GM18508 (cell line): ENCODE data around the gene ABCA3.
A peak's percentile ranks its signal among the peaks of the same experiment; 100 is the strongest.
"Not testable (repeated sequence)": the region's sequence is repeated elsewhere in the genome, so short reads cannot be mapped to it uniquely, and the experiment has no call there.

Experiments used
- ATAC-seq: cut with Tn5 transposase; IDR thresholded peaks from one replicate; pipeline ENCODE4 v1.9.1; 2021; ENCODE audit warnings: moderate number of reproducible peaks; ENCODE audit not compliant: insufficient read depth, unreplicated experiment

Gene ABCA3

DNA sequence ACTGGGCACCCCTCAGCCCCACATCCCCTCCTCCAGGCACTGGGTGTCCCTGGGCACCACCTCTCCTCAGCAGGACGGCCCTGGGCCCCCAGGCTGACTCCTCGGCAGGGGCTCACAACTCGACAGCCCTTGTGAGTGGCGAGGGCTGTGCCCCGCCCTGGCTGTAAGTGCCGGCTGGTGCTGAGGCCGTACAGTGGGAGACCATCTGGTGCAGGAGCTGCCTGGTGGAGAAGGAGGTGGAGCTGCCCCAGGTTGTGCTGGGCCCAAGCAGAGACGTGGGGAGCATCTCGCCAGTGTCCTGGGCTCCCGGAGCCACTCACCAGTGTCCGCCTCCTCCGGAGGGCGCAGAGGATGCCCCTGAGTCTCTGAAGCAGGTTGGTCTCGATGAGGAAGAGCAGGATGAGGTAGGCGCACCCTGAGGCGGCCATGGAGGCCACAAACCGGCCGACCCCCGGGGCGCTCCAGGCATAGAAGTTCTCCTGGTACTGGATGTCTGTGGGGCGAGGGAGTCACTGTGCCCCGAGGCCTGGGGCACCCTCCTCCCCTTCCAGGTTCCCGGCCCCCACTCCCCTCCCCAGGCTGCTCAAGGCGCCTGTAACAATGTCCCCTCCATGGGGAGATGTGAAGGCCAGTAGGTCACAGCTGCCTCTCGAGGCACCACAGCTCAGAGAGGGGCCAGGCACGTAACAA lies 57.5 kb downstream of the ABCA3 start:
- ATAC-seq, result no peak

DNA sequence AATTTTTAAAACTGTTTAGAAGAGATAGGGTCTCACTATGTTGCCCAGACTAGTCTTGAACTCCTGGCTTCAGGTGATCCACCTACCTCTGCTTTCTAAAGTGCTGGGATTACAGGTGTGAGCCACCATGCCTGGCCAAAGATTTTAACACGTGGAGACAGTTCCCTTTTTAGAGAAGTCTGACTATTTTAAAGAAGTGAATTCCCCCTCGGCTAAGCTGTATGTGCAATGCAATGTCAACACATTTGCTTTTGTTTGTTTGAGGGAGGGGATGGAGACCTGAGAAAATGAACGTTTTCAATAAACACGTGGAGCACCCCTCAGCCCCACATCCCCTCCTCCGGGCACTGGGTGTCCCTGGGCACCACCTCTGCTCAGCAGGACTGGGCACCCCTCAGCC lies 58.3 kb downstream of the ABCA3 start:
- no peak for ATAC-seq

GRCh38 chr16:2280981-2281542 lies 59.5 kb downstream of the ABCA3 start:
- no peak for ATAC-seq

DNA sequence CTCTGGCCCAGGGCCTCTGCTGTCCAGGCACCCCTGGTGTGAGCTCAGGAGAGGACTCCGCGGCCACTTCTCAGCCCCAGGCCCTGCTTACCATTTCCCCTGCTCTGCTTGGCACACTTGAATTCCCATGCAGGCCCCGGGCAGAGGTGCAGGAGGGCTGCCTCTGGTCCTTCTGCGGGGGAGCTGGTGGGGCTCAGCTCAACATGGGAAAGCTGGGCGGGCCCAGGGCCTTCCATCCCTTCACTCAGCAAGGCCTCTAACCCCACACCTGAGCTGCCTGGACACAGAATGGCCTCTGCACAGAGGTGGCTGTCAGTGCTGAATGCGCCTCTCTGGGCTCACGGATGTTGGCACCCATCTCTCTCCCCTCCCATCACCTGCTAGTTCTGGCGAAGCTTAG lies 60.1 kb downstream of the ABCA3 start:
- ATAC-seq, result no peak

DNA sequence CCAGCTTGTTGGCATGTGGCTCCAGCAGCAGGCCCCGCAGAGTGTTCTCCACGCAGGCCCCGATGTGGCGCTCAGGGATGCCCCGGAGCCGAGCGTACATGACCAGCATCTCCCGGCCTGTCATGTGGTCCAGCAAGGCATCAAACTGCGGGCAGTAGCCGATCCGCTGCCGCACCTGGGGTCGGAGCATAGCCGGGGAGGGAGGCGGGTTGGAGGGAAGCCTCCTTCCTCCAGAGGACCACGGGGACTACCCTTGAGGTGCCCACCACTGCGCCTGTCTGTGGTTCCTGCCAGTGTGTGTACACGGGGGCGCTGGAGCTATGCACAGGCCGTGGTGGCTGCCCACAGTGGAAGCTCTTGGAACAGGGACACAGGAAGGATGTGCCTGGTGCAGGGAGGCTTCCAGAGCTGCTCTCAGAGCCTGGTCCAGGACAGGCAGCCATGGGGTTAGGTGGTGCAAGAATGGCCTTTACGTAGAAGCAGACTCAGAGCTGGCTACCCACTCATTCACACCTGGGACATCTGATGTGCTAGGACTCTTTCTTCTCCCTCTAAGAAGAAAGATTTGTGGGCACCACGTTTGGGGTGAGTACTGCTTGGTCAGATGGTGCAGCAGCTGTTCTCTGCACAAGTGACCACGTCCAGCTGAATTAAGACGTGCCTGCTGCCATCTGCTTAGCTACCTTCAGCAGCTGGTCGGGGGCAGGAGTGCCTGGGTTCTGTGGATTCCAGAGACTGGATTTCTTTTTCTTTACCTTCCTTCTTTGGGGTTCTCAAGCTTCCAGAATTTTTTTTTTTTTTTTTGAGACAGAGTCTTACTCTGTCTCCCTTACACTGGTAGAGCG lies 61.4 kb downstream of the ABCA3 start:
- ATAC-seq, result no peak

- ATAC-seq, result no peak
These were observed 62.3 kb downstream of the ABCA3 start for GRCh38 chr16:2278272-2278608.

- ATAC-seq, result no peak
These were observed 62.9 kb downstream of the ABCA3 start for GRCh38 chr16:2277466-2278271.

DNA sequence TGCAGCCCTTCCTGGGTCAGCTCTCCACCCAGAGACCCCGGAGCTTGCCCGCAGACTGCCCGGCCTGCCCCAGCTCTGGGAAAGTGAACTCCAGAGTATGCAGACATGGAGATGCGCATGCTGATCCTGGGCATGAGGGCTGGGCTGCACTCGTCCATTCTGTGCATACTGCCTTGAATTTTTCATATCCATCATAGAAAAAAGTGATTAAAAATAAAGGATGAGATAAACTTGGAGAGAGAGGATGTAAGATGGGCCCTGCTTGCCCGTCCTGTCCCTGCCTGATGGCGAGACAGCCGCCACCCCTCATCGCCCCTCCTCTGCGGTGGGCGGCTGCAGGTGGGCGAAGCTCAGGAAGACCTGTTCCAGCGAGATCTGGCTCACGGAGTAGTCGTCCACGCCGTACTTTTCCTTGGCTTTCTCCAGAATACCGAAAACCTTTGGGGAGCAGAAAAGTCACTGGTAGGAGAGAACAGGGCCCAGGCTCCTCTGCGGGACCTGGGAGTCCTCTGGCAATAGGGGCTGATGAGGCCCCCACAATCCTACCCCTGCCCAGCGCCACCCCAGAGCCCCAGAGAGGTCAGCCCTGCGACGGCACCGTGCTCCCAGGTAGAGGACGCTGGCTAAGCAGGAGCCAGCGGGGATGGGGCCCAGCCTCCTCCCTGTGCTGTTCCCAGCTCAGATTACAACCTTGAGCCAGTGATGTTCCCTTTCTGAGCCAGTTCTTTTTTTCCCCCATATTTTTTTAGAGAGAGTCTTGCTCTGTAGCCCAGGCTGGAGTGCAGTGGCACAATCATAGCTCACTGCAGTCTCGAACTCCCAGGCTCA lies 63.9 kb downstream of the ABCA3 start:
- ATAC-seq, result no peak

DNA sequence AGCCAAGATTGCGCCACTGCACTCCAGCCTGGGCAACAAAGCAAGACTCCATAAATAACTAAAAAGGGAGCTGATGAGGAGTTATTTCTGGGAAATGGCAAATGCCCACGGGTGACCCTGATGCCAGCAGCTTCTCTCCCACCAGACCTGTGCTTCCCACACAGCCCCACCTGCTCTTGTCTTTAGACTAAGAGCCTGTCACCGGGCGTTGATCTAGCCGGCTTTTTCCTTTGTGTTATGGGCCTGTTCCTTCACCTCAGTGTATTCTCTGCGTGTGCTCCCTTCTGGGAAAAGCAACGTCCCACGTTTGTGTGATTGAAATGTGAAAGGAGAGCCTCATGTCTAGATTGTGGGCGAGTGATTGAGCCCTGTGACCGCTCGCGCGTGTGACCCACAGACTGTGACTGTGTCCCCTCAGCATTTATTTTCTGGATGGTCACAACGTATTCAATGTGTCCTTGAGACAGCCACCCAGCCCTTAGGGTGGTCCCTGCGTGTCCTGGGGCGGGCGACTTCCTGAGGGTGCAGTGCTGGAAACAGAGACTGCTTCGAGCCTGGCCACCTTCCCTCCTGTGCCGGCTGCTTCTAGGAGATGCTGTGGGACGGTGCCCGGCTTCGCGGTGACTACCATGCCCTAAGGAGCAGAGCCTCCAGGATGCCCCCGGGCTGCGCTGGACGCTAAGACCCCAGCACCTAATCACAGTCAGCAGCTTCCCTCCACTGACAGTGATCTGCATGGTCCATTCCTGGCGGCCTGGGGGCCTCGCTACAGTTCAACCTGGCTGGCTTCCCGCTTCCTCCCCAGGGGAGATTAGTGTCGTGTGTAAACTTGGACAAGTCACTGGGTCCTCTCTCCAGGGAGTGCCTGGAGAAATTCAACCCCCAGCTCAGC lies 64.8 kb downstream of the ABCA3 start:
- no peak for ATAC-seq

GRCh38 chr16:2273931-2274330 lies 66.6 kb downstream of the ABCA3 start:
- ATAC-seq, result no peak

GRCh38 chr16:2273484-2273883 lies 67.0 kb downstream of the ABCA3 start:
- ATAC-seq, result no peak

GRCh38 chr16:2271848-2272461 lies 68.6 kb downstream of the ABCA3 start:
- ATAC-seq, result no peak

DNA sequence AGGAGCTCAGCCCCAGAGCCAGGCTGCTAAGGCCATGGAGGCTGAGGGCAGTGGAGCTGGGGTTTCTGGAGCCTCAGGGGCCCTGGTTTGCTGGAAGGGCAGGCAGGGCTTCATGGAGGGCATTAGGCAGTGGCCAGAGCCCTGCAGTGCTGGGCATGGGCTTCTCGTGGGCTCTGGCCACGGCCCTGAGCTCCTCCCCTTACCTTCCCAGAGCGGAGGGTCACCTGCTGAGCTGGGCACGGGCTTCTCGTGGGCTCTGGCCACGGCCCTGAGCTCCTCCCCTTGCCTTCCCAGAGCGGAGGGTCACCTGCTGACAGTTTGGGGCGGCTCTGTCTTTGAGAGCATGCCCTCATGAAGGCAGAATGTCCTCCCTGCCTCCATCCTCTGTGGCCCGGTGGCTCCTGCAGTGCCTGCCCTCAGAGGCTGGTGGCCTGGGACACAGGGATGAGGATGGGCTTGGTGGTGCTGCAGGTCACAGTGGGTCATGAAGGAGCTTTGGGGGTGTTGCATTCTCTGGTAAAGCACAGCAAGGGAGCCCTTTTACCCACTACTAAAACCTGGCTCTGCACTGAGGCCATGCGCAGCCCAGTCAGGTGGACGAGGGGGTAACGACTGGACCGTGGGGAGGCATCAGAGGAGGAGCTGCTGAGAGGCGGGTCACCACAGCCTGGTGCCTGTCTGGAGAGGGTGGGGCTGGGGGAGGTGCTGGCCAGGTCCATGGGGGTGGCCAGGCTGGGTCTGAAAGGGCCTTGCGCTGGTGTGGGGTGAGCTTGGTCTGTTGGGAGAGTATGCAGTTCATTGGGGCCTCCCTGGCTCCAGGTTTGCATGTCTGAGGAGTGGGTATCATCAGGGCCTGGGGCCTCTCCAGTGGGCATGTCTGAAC lies 69.7 kb downstream of the ABCA3 start:
- no peak for ATAC-seq

DNA sequence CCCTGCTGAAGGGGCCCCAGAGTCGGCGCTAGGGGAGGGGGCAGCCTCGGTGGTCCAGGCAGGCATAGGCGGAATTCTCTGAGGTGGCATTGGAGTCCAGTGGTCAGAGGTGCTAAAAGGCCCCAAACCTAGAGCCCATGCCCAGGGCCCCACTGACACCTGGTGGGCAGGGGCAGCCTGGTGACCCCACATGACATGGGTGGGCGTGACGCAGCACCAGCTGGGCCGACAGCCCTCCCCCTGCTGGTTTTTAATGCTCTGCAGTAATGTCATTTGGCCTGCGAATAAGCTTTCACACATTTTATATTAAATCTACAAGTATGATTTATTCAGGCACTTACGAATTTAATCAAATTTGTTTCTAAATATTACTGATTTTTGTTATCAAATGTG lies 70.5 kb downstream of the ABCA3 start:
- no peak for ATAC-seq

DNA sequence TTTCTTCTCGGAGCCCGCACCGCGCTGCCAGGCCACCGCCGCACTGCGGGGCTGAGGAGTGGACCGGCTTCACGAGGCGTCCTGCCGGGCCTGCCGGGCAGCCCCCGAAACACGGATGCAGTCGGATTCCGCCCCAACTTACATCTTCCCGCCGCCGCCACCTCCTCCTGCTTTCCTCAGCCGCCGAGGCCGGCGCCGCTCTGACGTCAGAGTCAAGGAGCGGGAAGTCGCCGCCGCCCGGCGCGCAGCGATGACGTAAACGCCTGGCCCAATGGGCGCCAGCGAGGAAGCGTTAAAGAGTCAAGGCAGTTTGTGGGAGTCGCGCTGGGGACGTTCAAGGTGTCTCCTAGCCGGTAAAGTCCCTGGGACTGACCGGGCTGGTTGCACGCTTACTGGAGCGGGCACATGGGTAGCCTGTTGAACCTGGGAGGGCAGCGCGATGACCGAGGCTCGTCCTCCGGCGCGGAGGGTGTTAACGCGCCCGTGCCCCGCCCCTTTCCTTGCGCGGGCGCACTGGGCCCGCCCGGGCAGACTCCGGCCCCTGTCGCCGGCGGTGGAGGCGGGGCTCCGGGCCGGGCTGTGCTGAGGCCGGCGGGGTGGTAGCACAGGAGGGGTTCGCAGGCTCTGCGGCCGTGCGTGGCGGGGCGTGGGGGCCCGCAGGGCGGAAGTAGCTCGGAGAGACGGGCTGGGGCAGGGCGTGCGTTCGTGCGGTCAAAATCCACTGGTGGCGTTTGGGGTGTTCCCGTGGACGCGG lies 72.4 kb downstream of the ABCA3 start, which contains the start of gene RNPS1:
TSS of gene RNPS1 (minus strand) at position 214 of the 754 bp plus-strand sequence. CDS start 3,483 bp downstream, outside the sequence.
- peak; percentile 43 for ATAC-seq

DNA sequence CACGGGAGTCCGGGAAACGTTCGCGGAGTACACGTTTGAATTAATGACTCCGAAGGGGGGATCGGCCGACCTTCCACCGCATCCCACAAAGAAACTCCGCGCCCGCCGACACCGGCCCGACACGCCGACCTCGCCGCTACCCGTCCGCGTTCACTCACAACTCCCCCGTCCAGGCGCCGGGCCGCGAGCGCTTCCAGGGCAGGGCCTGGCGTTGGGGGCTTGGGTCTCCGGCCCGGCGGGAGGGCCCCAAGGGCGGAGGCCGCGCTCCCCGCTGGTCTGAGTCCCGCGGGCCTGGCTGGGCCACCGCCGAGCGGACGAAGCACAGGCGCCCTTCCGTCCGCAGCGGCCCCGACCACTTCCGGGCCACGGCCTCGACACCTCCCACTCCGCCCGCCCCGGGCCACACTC lies 73.0 kb downstream of the ABCA3 start:
- ATAC-seq, result peak; percentile 31

- not testable (repeated sequence) for ATAC-seq
These were observed 73.6 kb downstream of the ABCA3 start for GRCh38 chr16:2266887-2267286.
